A549 (cell line): ENCODE results near the gene ARPP21. TPM values are rescaled to one million over a fixed set of nuclear protein-coding genes. Genes with fewer than 3 reads are reported as not detected.

Experiments used
- ATAC-seq, 2 experiments: fragments of 200-7000 bp in 1 of 2; fragments of >200 bp in 1 of 2; cut with Nextera tagmentation in 1 of 2; cut with Tn5 transposase in 1 of 2; 3 replicates each; pipeline versions ENCODE4 v1.8.0 to v1.9.1; 2018 to 2020; ENCODE audit warnings: mild to moderate bottlenecking in 1 of 2, moderate library complexity in 1 of 2
- CTCF ChIA-PET: fragments of 300-600 bp; sonication (Branson Sonifier 250); formaldehyde crosslinking; extraction: SDS; loops from one replicate; lab custom pipeline; 2021; ENCODE audit warnings: antibody characterized with exemption, inconsistent platforms; lab: Yijun Ruan, JAX
- POLR2A ChIA-PET: fragments of 350-600 bp; formaldehyde crosslinking; extraction: SDS; loops from one replicate; lab custom pipeline; 2021; ENCODE audit warnings: antibody characterized with exemption, inconsistent platforms; lab: Yijun Ruan, JAX
- DNase-seq, 2 experiments: peaks; one replicate each; pipeline versions ENCODE4 v3.0.0 to v3.0.0-alpha.2; 2011 to 2016; ENCODE audit warnings: low read depth in 1 of 2, low spot score in 1 of 2
- FAIRE-seq: peaks from 2 replicates; lab custom pipeline; 2011; peaks lifted over from hg19 to GRCh38; lab: Jason Lieb, UNC
- H3K27ac ChIP-seq, 2 experiments: fragments of >200 bp; sonication (Bioruptor Twin); formaldehyde crosslinking; 3 replicates each; pipeline ENCODE4 v1.5.1; 2016 to 2017
- H3K4me1 ChIP-seq: fragments of >200 bp; sonication (Bioruptor Twin); formaldehyde crosslinking; 3 replicates; pipeline ENCODE4 v1.6.1; 2016
- H3K4me2 ChIP-seq: fragments of >200 bp; sonication (Bioruptor Twin); formaldehyde crosslinking; 3 replicates; pipeline ENCODE4 v1.6.1; 2016
- H3K4me3 ChIP-seq: fragments of >200 bp; sonication (Bioruptor Twin); formaldehyde crosslinking; 3 replicates; pipeline ENCODE4 v1.5.1; 2016
- H3K9me3 ChIP-seq: fragments of >200 bp; sonication (Bioruptor Twin); formaldehyde crosslinking; 3 replicates; pipeline ENCODE4 v1.6.1; 2016
- CBX8 ChIP-seq: fragments of 200-600 bp; sonication (generic); IDR thresholded peaks from 2 replicates; pipeline ENCODE4 v1.6.1; 2016
- CEBPB ChIP-seq, 2 experiments: fragments of >200 bp in 1 of 2; sonication (Bioruptor Twin) in 1 of 2; formaldehyde crosslinking in 1 of 2; IDR thresholded peaks; 2 replicates each; pipeline ENCODE4 v1.6.1; 2012 to 2016
- CHD2 ChIP-seq: fragments of 150-350 bp; IDR thresholded peaks from 2 replicates; pipeline ENCODE4 v1.6.1; 2014; ENCODE audit warnings: low read length; ENCODE audit not compliant: partially characterized antibody
- CHD4 ChIP-seq: fragments of 200-600 bp; sonication (generic); IDR thresholded peaks from 2 replicates; pipeline ENCODE4 v1.6.1; 2016; ENCODE audit warnings: antibody characterized with exemption, mild to moderate bottlenecking, borderline replicate concordance
- EHF ChIP-seq: fragments of 250-450 bp; sonication (Bioruptor Pico); IDR thresholded peaks from 2 replicates; pipeline ENCODE4 v1.5.0; 2020; ENCODE audit warnings: mild to moderate bottlenecking
- EHMT2 ChIP-seq: fragments of 200-600 bp; sonication (generic); IDR thresholded peaks from 2 replicates; pipeline ENCODE4 v1.6.1; 2016; ENCODE audit warnings: antibody characterized with exemption, low read depth, mild to moderate bottlenecking, moderate library complexity
- ESRRA ChIP-seq: fragments of 150-350 bp; IDR thresholded peaks from 2 replicates; pipeline ENCODE4 v1.6.1; 2014; ENCODE audit warnings: mild to moderate bottlenecking, low read length, borderline replicate concordance
- FOSB ChIP-seq: fragments of 250-450 bp; sonication (Bioruptor Pico); IDR thresholded peaks from 2 replicates; pipeline ENCODE4 v1.5.0; 2020; ENCODE audit warnings: mild to moderate bottlenecking, moderate library complexity
- HDAC2 ChIP-seq: fragments of 200-600 bp; sonication (generic); IDR thresholded peaks from 2 replicates; pipeline ENCODE4 v1.6.1; 2016
- HEYL ChIP-seq: fragments of 250-450 bp; sonication (Bioruptor Pico); IDR thresholded peaks from 2 replicates; pipeline ENCODE4 v1.8.0; 2021; ENCODE audit warnings: mild to moderate bottlenecking, moderate library complexity
- JUNB ChIP-seq: fragments of >200 bp; sonication (Bioruptor Twin); formaldehyde crosslinking; IDR thresholded peaks from 2 replicates; pipeline ENCODE4 v1.6.1; 2016
- KDM1A ChIP-seq: fragments of 200-600 bp; sonication (generic); IDR thresholded peaks from 2 replicates; pipeline ENCODE4 v1.6.1; 2016; ENCODE audit warnings: low read depth, mild to moderate bottlenecking
- MAFK ChIP-seq: fragments of 450-650 bp; IDR thresholded peaks from 2 replicates; pipeline ENCODE4 v1.6.1; 2014; ENCODE audit not compliant: partially characterized antibody
- MYC ChIP-seq: IDR thresholded peaks from 2 replicates; pipeline ENCODE4 v1.6.1; 2012; ENCODE audit warnings: mild to moderate bottlenecking, inconsistent platforms, low read length, improper control_type of control experiment, borderline replicate concordance
- NR3C1 ChIP-seq: fragments of >200 bp; sonication (Bioruptor Twin); formaldehyde crosslinking; IDR thresholded peaks from 3 replicates; pipeline ENCODE4 v1.6.1; 2017
- RARB ChIP-seq: fragments of 250-450 bp; sonication (Bioruptor Pico); IDR thresholded peaks from 2 replicates; pipeline ENCODE4 v1.8.0; 2021; ENCODE audit warnings: mild to moderate bottlenecking, moderate library complexity
- RFX5 ChIP-seq: fragments of 450-650 bp; IDR thresholded peaks from 2 replicates; pipeline ENCODE4 v1.7.1; 2014; ENCODE audit warnings: antibody characterized with exemption, mild to moderate bottlenecking, moderate library complexity
- SMC3 ChIP-seq: fragments of >200 bp; sonication (Bioruptor Twin); formaldehyde crosslinking; IDR thresholded peaks from 3 replicates; pipeline ENCODE4 v1.6.1; 2018; ENCODE audit warnings: inconsistent platforms
- SREBF2 ChIP-seq: fragments of 450-650 bp; IDR thresholded peaks from 2 replicates; pipeline ENCODE4 v1.6.1; 2014; ENCODE audit warnings: mild to moderate bottlenecking, moderate library complexity
- TP53 ChIP-seq: fragments of 250-450 bp; sonication (Bioruptor Pico); IDR thresholded peaks from 2 replicates; pipeline ENCODE4 v1.5.0; 2021; ENCODE audit warnings: mild to moderate bottlenecking, moderate library complexity
- ZSCAN20 ChIP-seq: fragments of 250-450 bp; sonication (Bioruptor Pico); IDR thresholded peaks from 2 replicates; pipeline ENCODE4 v1.8.0; 2022; ENCODE audit warnings: mild to moderate bottlenecking, moderate library complexity
- WGBS: methylation state at CpG from one replicate; pipeline ENCODE4 v1.1.6; 2017; ENCODE audit errors: missing lambda C conversion rate; 5-methylcytosine and 5-hydroxymethylcytosine counted together
- polyA plus RNA-seq, 4 experiments: library from polyadenylated mRNA; depleted of rRNA in 3 of 4; stranded (reverse); fragments of >200 nt; fragmentation: RNase III in 1 of 4; extraction: RNeasy Plus Mini Kit Qiagen cat#74134 plus additional on column Dnase treatment in 1 of 4; gene quantifications; 2 replicates in 3 of 4; 3 replicates in 1 of 4; pipeline ENCODE4 v1.2.3, GENCODE V29; 2011 to 2017
- TF ChIP-seq, protein P1 (sequence below): fragments of 150-350 bp; IDR thresholded peaks from 2 replicates; pipeline ENCODE4 v1.6.1; 2014; ENCODE audit warnings: low read depth, mild to moderate bottlenecking, low read length
- TF ChIP-seq, protein P2 (sequence below): fragments of 250-450 bp; sonication (Bioruptor Pico); IDR thresholded peaks from 2 replicates; pipeline ENCODE4 v1.5.0; 2021; ENCODE audit warnings: mild to moderate bottlenecking, moderate library complexity, borderline replicate concordance
- TF ChIP-seq, protein P3 (sequence below): fragments of >200 bp; sonication (Bioruptor Twin); formaldehyde crosslinking; IDR thresholded peaks from 3 replicates; pipeline ENCODE4 v1.6.1; 2016
- TF ChIP-seq, protein P4 (sequence below): fragments of >200 bp; sonication (Bioruptor Twin); formaldehyde crosslinking; IDR thresholded peaks from 2 replicates; pipeline ENCODE4 v1.6.1; 2016

Gene ARPP21
- polyA plus RNA-seq, 2 of the 4 experiments (the other 2 are of a cell fraction): 0.03 TPM; not detected in 1

DNA sequence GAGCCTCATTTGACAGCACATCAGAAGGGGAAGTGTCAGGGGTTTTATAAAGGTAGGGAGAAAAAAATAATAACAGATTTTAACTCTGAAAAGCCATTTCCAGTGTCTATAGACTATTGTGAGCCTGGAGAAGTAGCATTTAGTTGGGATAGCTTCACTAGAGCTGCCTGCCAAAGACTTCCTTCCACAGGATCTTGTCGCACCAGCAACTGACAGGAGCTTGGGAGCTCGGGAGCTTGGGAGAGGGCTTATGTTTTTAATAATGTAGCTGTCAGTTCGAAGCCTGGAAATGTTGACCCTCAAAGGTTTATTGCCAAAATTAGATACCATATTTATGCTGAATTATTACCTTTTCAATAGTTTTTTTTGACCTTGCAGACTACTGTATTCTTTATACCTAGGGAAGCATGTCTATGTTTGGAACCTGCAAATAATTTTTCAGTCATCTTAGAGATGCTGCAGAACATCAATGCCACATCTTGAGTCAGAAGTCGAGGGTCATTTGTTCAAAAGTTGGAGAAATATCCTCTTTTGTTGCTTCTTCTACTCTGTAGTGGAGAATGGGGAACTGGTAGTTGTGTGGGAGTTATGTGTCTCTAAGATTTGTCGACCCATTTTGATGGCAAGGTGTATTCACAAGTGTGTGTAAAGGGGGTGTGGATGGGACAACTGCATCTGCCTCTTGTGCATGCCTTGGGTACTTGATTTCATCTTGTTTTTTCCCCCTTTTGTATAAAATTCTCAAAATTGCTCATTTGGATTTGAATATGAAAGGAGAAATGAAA, 41.7 kb downstream of the ARPP21 start:
- FAIRE-seq: no peak
- H3K9me3 ChIP-seq: no peaks in the 10 kb centered on the region
- ATAC-seq: no peak; a peak in 1 of 6 replicates
- H3K4me3 ChIP-seq: no peak overlapping the region
- TF ChIP-seq, protein P1, sequence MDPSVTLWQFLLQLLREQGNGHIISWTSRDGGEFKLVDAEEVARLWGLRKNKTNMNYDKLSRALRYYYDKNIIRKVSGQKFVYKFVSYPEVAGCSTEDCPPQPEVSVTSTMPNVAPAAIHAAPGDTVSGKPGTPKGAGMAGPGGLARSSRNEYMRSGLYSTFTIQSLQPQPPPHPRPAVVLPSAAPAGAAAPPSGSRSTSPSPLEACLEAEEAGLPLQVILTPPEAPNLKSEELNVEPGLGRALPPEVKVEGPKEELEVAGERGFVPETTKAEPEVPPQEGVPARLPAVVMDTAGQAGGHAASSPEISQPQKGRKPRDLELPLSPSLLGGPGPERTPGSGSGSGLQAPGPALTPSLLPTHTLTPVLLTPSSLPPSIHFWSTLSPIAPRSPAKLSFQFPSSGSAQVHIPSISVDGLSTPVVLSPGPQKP: no peak
- TF ChIP-seq CHD4 (no peak), ZSCAN20 (CRISPR knock-in tag) (no peak), SREBF2 (no peak), TP53 (CRISPR knock-in tag) (no peak), EHF (no peak), ESRRA (no peak), CHD2 (no peak), SMC3 (no peak), NR3C1 (no peak)
- CTCF ChIA-PET: interaction anchor here (1.8 kb wide), 1 partner anchor 14 kb away, joined by 4 read pairs; no protein-coding TSS in a partner anchor
- no peaks in the 10 kb centered on the region for H3K4me1 ChIP-seq
- 24% methylated on average over 5 of the region's 5 CpGs for WGBS
- H3K27ac ChIP-seq: no peak overlapping the region
- DNase-seq: no peak
- POLR2A ChIA-PET: no interaction called here
- H3K4me2 ChIP-seq: no peak overlapping the region

DNA sequence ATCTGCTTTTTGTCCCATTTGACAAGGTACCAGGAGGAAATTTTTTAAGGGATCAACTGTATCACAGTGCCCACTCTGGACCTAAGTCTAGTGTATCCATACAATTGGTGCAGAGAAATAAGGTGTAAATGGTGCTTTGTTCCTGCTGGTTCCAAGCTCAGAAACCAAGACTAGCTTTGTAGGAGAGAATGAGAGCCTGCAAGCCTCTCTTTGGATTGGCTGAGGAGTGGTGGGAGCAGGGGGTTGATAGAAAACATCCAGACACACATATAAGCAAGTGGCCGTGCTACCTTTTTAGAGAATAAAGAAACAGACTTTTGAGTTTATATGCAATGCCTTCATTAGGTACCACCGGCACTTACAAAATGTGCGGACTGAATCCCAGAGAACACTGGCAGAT, 45.8 kb downstream of the ARPP21 start:
- Histone ChIP-seq H3K4me1 (no peaks in the 10 kb centered on the region), H3K9me3 (no peaks in the 10 kb centered on the region), H3K4me2 (no peak overlapping the region), H3K27ac (no peak overlapping the region), H3K4me3 (no peak overlapping the region)
- DNase-seq: no peak
- no peak for FAIRE-seq
- TF ChIP-seq MYC (no peak), SREBF2 (no peak), MAFK (no peak), HEYL (CRISPR knock-in tag) (no peak), RFX5 (no peak), HDAC2 (no peak), JUNB (no peak), RARB (CRISPR knock-in tag) (no peak), CBX8 (no peak), CEBPB (IDR thresholded peaks at IDR 0.05) (no peak), FOSB (CRISPR knock-in tag) (no peak), KDM1A (no peak), EHMT2 (no peak), CHD4 (no peak)
- TF ChIP-seq, protein P2, sequence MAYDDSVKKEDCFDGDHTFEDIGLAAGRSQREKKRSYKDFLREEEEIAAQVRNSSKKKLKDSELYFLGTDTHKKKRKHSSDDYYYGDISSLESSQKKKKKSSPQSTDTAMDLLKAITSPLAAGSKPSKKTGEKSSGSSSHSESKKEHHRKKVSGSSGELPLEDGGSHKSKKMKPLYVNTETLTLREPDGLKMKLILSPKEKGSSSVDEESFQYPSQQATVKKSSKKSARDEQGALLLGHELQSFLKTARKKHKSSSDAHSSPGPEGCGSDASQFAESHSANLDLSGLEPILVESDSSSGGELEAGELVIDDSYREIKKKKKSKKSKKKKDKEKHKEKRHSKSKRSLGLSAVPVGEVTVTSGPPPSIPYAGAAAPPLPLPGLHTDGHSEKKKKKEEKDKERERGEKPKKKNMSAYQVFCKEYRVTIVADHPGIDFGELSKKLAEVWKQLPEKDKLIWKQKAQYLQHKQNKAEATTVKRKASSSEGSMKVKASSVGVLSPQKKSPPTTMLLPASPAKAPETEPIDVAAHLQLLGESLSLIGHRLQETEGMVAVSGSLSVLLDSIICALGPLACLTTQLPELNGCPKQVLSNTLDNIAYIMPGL (CRISPR knock-in tag): no peak
- TF ChIP-seq, protein P3, sequence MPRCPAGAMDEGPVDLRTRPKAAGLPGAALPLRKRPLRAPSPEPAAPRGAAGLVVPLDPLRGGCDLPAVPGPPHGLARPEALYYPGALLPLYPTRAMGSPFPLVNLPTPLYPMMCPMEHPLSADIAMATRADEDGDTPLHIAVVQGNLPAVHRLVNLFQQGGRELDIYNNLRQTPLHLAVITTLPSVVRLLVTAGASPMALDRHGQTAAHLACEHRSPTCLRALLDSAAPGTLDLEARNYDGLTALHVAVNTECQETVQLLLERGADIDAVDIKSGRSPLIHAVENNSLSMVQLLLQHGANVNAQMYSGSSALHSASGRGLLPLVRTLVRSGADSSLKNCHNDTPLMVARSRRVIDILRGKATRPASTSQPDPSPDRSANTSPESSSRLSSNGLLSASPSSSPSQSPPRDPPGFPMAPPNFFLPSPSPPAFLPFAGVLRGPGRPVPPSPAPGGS: no peak
- TF ChIP-seq, protein P4, sequence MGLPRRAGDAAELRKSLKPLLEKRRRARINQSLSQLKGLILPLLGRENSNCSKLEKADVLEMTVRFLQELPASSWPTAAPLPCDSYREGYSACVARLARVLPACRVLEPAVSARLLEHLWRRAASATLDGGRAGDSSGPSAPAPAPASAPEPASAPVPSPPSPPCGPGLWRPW: no peak
- no peak for ATAC-seq
- WGBS: 76% methylated on average over 3 of the region's 3 CpGs
- ChIA-PET POLR2A (no interaction called here), CTCF (no interaction called here)
